Sigmoid colon (tissue), 4 donors: ENCODE data around the gene SRBD1.

ENCODE experiments used
- POLR2A ChIP-seq, 2 donors: fragments of 450-650 bp; IDR thresholded peaks; one replicate each; pipeline ENCODE4 v1.6.1; 2016; ENCODE audit warnings: antibody characterized with exemption in 2 of 2, mild to moderate bottlenecking in 2 of 2, moderate library complexity in 2 of 2
- POLR2AphosphoS5 ChIP-seq, 4 donors: sonication (generic); formaldehyde crosslinking; IDR thresholded peaks; one replicate each; pipeline ENCODE4 v1.6.1; 2017; ENCODE audit warnings: antibody characterized with exemption in 4 of 4
- TF ChIP-seq, protein P1 (sequence below), 4 experiments: fragments of 450-650 bp in 3 of 4; fragments of 200-600 bp in 1 of 4; IDR thresholded peaks; one replicate each; pipeline ENCODE4 v1.5.1; 2016 to 2019; ENCODE audit warnings: antibody characterized with exemption in 4 of 4, mild to moderate bottlenecking in 3 of 4, moderate library complexity in 2 of 4

DNA sequence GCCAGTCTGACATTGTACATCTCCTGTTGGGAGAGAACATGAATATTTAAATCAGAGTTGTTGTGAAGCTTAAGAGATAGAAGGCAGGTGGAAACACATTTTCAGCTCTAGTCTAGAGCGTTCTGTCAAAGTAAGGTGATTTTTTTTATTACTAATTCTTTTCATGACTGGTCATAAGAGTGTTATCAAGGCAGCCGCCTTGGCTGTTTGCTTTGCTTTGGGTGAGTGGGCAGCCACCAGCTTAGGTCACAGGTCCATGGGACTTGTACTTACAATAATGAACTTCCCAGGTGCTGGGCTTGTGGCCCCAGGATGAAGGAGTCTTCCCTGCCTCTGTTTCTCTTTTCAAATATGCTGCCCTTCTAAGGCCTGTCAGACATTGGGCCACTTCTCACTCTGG, 256.3 kb downstream of the SRBD1 start:
- TF ChIP-seq, protein P1, sequence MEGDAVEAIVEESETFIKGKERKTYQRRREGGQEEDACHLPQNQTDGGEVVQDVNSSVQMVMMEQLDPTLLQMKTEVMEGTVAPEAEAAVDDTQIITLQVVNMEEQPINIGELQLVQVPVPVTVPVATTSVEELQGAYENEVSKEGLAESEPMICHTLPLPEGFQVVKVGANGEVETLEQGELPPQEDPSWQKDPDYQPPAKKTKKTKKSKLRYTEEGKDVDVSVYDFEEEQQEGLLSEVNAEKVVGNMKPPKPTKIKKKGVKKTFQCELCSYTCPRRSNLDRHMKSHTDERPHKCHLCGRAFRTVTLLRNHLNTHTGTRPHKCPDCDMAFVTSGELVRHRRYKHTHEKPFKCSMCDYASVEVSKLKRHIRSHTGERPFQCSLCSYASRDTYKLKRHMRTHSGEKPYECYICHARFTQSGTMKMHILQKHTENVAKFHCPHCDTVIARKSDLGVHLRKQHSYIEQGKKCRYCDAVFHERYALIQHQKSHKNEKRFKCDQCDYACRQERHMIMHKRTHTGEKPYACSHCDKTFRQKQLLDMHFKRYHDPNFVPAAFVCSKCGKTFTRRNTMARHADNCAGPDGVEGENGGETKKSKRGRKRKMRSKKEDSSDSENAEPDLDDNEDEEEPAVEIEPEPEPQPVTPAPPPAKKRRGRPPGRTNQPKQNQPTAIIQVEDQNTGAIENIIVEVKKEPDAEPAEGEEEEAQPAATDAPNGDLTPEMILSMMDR (IDR thresholded peaks at IDR 0.05) = no peak
- TF ChIP-seq POLR2A (IDR thresholded peaks at IDR 0.05) = no peak
- no peak for TF ChIP-seq POLR2AphosphoS5 (IDR thresholded peaks at IDR 0.05)
